Panc1 (cell line): ENCODE data around the gene RAPSN. TPM values are rescaled to one million over a fixed set of nuclear protein-coding genes. Genes with fewer than 3 reads are reported as not detected.

ENCODE experiments used
- ATAC-seq: fragments of 200-7000 bp; cut with Tn5 transposase; 2 replicates; pipeline ENCODE4 v1.9.1; 2020; ENCODE audit warnings: mild to moderate bottlenecking, moderate library complexity
- BruUV-seq: library from RNA; stranded (reverse); fragments of 400-500 nt; replicated peaks from 2 replicates; lab custom pipeline; 2021; lab: Mats Ljungman, UMichigan
- CTCF ChIA-PET: fragments of 300-600 bp; sonication (Branson Sonifier 250); formaldehyde crosslinking; loops from one replicate; lab custom pipeline; 2022; ENCODE audit warnings: antibody characterized with exemption; lab: Charles Lee
- POLR2A ChIA-PET: fragments of 300-600 bp; sonication (Branson Sonifier 250); formaldehyde crosslinking; loops from one replicate; lab custom pipeline; 2022; ENCODE audit warnings: antibody characterized with exemption; lab: Charles Lee
- DNase-seq: peaks from one replicate; pipeline ENCODE4 v3.0.0-alpha.2; 2010; ENCODE audit warnings: low read depth, low spot score
- H3K27ac ChIP-seq: 2 replicates; pipeline ENCODE4 v1.5.1; 2011; ENCODE audit warnings: mild to moderate bottlenecking, low read length, inconsistent platforms
- H3K27me3 ChIP-seq: fragments of 200-500 bp; sonication (Bioruptor generic); 2 replicates; pipeline ENCODE4 v1.6.0; 2014; ENCODE audit warnings: low read length, inconsistent platforms; ENCODE audit not compliant: control insufficient read depth, insufficient read depth
- H3K36me3 ChIP-seq: fragments of 200-500 bp; sonication (Bioruptor generic); 2 replicates; pipeline ENCODE4 v1.5.1; 2014; ENCODE audit warnings: inconsistent platforms, mild to moderate bottlenecking, low read length, moderate library complexity; ENCODE audit not compliant: control insufficient read depth, insufficient read depth
- H3K4me1 ChIP-seq: 2 replicates; pipeline ENCODE4 v1.5.1; 2011; ENCODE audit warnings: inconsistent platforms, mild to moderate bottlenecking, low read length, moderate library complexity; ENCODE audit not compliant: control insufficient read depth, insufficient read depth
- H3K4me3 ChIP-seq, 2 experiments: 2 replicates each; pipeline ENCODE4 v1.5.1; 2011 to 2012; ENCODE audit warnings: low read depth in 2 of 2, low read length in 2 of 2, mild to moderate bottlenecking in 2 of 2, inconsistent platforms in 1 of 2, moderate library complexity in 1 of 2
- H3K9me3 ChIP-seq: fragments of 200-500 bp; sonication (Bioruptor generic); 2 replicates; pipeline ENCODE4 v1.5.1; 2014; ENCODE audit warnings: low read depth, mild to moderate bottlenecking, inconsistent platforms, low read length, moderate library complexity; ENCODE audit not compliant: control insufficient read depth, insufficient read depth
- CTCF ChIP-seq: fragments of 450-650 bp; IDR thresholded peaks from 2 replicates; pipeline ENCODE4 v1.5.1; 2017; ENCODE audit warnings: mild to moderate bottlenecking
- POLR2AphosphoS5 ChIP-seq: IDR thresholded peaks from 2 replicates; pipeline ENCODE4 v1.6.1; 2012; ENCODE audit warnings: mild to moderate bottlenecking, low read depth, low read length, moderate library complexity
- REST ChIP-seq, 2 experiments: IDR thresholded peaks; 2 replicates each; pipeline ENCODE4 v1.6.1; 2011 to 2012; ENCODE audit warnings: low read depth in 2 of 2, control low read depth in 1 of 2, low read length in 1 of 2, mild to moderate bottlenecking in 1 of 2, moderate library complexity in 1 of 2; ENCODE audit not compliant: insufficient read depth in 1 of 2
- SIN3A ChIP-seq: IDR thresholded peaks from 2 replicates; pipeline ENCODE4 v1.6.1; 2012; ENCODE audit warnings: low read depth, mild to moderate bottlenecking, low read length, moderate library complexity, borderline replicate concordance; ENCODE audit not compliant: insufficient read depth
- TCF7L2 ChIP-seq: IDR thresholded peaks from 2 replicates; pipeline ENCODE4 v1.6.1; 2011; ENCODE audit warnings: mild to moderate bottlenecking, low read depth, low read length, inconsistent platforms
- in situ Hi-C: cut with HindIII; loops from 2 replicates; pipeline ENCODE4 v1.10.0; 2016; ENCODE audit warnings: low sequenced_read_pairs, low pct_unique_long_range_greater_than_20kb
- intact Hi-C: fragments of 100-400 bp; cut with micrococcal nuclease; formaldehyde crosslinking; loops from one replicate; pipeline ENCODE4 v1.10.0; 2022; ENCODE audit not compliant: unreplicated experiment
- total RNA-seq: library from RNA; stranded (reverse); gene quantifications from one replicate; pipeline ENCODE4 v1.2.1, GENCODE V29; 2021; ENCODE audit not compliant: unreplicated experiment

Gene RAPSN
- total RNA-seq, 1 experiment from 2014 or later = 1.8 TPM

DNA sequence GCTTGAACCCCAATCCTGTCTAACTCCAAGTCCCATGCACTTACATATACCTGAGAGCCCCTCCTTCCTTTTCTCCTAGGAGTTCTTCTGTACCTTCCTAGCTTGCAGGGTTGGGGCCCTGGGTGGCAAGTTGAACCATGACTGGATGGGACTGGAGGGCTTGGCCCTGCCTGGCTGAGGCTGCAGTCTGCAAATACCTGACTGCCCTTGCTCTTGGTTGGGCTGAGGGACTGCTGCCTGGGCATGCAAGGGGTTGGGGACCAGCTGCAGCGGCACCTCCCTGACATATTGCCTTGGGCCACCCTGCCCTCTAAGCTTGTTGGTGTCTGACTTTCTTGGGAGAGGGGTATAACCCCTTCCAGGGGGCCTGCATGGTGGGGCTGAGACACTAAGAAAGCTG, 50.4 kb downstream of the RAPSN start:
- peaks cover 5% of the 10 kb centered on the region for H3K4me1 ChIP-seq
- in situ Hi-C loops = no loop called here
- intact Hi-C loops = no loop called here
- ATAC-seq (no peak), DNase-seq (no peak)
- no peak overlapping the region for H3K4me3 ChIP-seq
- BruUV-seq = no TSS peak
- no peaks in the 10 kb centered on the region for H3K36me3 ChIP-seq
- ChIA-PET POLR2A (interaction anchor here (0.7 kb wide), 1 partner anchor 12 kb away, joined by 3 read pairs; no protein-coding TSS in a partner anchor), CTCF (interaction anchor here (0.6 kb wide), 1 partner anchor 515 kb away, joined by 3 read pairs; no protein-coding TSS in a partner anchor)
- no peaks in the 10 kb centered on the region for H3K27me3 ChIP-seq
- no peaks in the 10 kb centered on the region for H3K9me3 ChIP-seq
- TF ChIP-seq REST (IDR thresholded peaks at IDR 0.05; ENCODE audit: insufficient read depth in 1 of 2, low read depth in 2 of 2, low read length in 1 of 2) (no peak), POLR2AphosphoS5 (no peak), CTCF (no peak), TCF7L2 (no peak), SIN3A (no peak)
- no peak overlapping the region for H3K27ac ChIP-seq

GRCh38 chr11:47398011-47398410, 50.9 kb downstream of the RAPSN start:
- intact Hi-C loops (no loop called here), in situ Hi-C loops (no loop called here)
- ATAC-seq (no peak), DNase-seq (no peak)
- Histone ChIP-seq H3K27me3 (no peaks in the 10 kb centered on the region), H3K4me3 (no peak overlapping the region), H3K9me3 (no peaks in the 10 kb centered on the region), H3K36me3 (no peaks in the 10 kb centered on the region), H3K27ac (no peak overlapping the region), H3K4me1 (peaks cover 5% of the 10 kb centered on the region)
- ChIA-PET POLR2A (no interaction called here), CTCF (no interaction called here)
- no TSS peak for BruUV-seq
- TF ChIP-seq TCF7L2 = no peak
- TF ChIP-seq SIN3A = no peak
- no peak for TF ChIP-seq REST (IDR thresholded peaks at IDR 0.05; ENCODE audit: insufficient read depth in 1 of 2, low read depth in 2 of 2, low read length in 1 of 2)
- TF ChIP-seq CTCF = no peak
- TF ChIP-seq POLR2AphosphoS5 = no peak
